ENCODE data around the gene CST9.

The CST9 gene, protein sequence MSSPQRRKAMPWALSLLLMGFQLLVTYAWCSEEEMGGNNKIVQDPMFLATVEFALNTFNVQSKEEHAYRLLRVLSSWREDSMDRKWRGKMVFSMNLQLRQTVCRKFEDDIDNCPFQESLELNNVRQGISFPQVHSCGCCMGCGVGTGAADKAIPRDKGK

GRCh38 chr20:23605867-23606651, at the start of gene CST9:
Gene CST9 (minus strand): TSS chr20:23605917. CDS start chr20:23605864, 53 bp downstream.
- DNase-seq = no peak

DNA sequence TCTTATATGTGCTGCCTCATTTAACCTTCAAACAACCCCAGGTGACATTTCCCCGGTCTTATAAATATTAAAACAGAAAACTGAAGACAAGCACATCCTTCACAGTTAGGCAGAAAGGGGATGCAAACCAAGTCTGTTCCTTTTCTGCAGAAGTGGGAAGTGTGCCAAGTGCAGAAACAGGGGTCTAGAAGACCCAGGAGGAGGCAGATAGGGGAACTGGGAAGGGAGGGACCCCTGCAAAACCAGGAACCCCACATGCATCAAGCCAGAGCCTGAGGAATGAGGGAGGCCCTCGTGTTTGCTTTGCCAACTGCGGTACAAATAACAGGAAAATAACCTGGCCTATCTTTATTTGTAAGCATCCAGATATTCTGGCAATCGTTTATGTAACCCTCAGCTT, 49.0 kb upstream of the CST9 start:
- no peak for DNase-seq

GRCh38 chr20:23654000-23654399, 48.3 kb upstream of the CST9 start:
- DNase-seq = no peak

- no peak for DNase-seq
Observed at GRCh38 chr20:23653400-23653938, 47.8 kb upstream of the CST9 start.

DNA sequence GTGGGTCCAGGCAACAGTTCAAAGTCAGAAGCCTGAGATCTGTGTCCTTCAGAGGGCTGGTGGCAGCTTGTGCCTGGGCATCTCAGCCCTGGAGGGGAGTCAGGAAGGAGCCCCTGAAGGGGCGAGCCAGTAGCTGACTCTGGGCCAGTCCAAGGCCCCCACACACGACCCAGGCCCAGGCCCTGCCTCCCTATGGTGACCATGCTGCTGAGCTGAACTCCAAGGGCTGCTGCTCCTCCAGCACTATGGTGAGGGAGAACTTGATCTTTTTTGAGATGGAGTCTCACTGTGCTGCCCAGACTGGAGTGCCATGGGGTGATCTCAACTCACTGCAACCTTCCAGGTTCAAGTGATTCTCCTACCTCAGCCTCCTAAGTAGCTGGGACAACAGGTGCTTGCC, 47.2 kb upstream of the CST9 start:
- DNase-seq = no peak

GRCh38 chr20:23652371-23652770, 46.7 kb upstream of the CST9 start:
- DNase-seq = no peak

GRCh38 chr20:23651117-23651516, 45.4 kb upstream of the CST9 start:
- DNase-seq = no peak

- no peak for DNase-seq
Observed at GRCh38 chr20:23649830-23650417, 44.2 kb upstream of the CST9 start.

DNA sequence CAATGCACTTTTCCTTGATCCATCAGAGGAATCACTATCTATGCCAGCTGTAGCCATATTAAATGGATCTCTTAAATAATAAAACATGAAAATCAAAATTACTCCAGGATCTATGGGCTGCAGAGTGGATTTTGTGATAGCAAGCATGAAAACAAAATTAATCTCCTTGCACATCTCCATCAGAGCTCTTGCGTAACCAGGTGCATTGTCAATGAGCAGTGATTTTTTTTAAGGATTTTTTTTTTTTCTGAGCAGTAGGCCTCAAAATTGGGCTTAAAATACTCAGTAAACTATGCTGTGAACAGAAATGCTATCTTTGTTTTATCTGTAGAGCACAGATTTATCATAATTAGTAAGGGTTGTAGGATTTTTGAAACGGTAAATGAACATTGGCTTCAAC, 43.5 kb upstream of the CST9 start:
- no peak for DNase-seq

GRCh38 chr20:23647346-23647745, 41.6 kb upstream of the CST9 start:
- no peak for DNase-seq

DNA sequence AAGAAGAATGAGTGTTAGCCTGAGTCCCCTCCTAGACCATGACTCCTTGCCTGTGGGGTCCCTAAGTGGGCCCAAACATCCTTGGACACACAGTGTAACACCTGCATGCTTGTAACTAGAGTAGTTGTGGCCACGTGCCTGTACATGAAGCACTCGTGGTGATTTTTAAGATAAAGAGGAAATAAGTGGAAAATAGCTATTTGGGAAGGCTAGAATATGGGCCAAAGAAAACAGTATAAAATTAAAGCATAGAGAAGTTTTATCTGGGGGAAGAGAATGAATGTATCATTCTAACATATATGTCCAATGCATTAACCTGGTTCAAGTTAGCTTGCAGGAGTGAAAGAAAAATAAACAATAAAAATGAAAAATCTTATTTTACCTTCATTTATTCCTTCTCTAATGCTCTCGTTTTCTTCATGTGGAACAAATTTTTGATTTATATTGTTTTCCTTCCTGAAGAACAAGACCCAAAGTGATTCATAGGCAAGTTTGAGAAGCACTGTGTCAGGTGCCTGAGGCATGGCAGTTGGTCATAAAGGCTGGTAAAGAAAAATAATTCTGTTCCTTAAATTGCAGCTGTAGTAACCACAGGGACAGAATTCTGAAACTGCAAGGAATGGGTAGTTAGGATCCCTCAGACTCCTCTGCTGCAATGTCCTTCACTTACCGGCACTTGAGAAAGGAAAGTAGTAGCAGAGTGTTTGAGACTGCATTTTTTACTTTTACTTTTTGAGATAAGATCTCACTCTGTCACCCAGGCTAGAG, 40.6 kb upstream of the CST9 start:
- DNase-seq = no peak

DNA sequence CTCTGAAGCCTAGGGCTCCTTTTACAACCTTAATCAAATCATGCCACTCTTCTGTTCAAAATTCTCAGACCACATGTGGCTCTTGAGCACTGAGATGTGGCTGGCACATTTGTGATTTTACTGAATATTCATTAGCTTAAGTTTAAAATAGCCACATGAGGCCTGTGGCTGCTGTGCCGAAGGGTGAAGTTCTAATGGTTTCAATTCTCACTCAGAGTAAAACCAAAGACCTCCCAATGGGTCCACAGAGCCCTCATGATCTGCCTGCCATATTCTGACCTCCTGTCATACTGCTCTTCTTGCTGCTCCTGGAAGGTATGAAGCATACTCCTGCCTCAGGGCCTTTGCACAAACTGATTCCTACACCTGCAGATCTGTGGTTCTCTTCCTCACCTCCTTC, 39.9 kb upstream of the CST9 start:
- DNase-seq = no peak

DNA sequence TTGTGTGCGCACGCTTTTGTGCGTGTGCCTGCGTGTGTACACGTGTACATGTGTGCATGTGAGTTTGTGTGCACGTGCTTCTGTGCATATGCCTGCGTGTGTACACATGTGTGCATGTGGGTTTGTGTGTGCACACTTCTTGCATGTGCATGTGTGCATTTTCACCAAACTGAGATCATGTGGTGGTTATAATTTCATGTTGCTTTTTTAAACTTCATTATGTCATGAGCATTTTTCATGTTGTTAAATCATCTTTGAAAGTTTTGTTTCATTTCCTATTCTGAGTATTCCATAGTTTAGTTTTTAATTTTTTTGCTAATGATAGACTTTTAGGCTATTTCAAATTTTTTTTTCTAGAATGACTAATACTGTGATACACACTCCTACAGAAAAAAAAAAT, 38.4 kb upstream of the CST9 start:
- no peak for DNase-seq

- no peak for DNase-seq
Observed at GRCh38 chr20:23643659-23644058, 37.9 kb upstream of the CST9 start.

DNA sequence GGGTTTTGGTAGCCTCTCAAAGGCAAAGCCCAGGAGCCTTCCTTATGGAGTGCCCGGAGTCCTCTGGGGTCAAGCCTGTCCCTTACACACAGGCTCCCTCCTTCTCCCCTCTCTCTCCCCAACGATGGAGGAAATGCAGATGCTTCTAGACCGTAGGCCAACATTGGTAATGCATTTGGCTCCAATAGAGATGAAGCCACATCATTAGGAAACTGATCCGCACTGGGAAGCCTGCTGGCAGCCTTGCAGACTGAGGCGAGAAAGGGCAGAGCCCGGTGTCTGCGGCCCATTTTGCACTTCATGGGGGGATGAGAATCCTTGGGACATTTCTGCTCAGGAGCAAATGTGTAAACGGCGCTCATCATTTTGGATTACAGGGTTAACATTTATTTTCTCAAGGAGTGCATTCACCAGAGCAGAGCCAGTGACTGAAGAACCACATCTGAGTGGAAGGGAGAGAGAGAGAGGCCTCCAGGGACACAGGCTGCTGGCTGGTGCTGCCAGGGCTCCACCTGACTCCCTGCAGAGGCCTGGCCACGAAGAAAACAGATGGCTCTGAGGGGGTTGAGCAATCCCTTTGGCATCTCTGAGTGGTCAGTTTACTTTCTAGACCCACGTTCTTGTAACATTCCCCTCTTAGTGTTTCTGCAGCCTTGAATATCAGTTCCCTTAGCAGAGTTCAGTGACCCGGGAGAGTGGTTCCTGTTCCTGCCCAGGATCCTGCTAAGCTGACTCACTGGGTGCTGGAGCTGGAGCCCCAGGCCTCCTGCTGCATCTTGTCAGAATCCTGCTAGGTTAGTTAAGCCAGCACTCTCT, 36.4 kb upstream of the CST9 start:
- DNase-seq = no peak

GRCh38 chr20:23640671-23641667, 35.3 kb upstream of the CST9 start:
- DNase-seq = no peak

DNA sequence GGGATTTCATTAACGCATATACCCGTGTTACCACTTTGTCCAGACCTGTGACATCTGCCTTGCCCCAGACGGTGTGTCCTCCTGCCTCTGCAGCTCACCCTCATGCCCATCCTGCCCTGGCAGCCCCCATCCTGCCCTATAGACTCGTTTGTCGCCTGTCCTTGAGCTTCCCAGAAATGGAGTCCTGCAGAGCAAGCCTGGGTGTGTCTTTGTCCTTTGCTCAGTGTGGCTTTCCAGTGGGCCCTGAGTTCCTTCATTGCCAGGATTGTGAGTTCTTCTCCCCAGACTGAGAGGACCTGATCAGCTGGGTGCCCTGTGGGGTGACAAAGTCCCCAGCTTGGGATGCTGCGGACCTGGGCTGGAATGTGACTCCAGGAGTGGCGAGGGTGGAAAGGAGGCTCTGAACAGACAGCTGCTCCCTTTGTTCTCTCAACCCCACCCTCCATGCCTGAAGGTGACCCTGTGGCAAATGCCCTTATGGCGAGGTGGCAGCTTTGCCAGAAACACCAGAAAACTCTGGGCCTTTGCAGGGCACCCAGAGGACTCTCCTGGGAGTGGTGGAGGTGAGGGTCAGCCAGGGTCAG, 34.4 kb upstream of the CST9 start:
- DNase-seq = no peak

- DNase-seq = no peak
Observed at GRCh38 chr20:23639490-23639958, 33.8 kb upstream of the CST9 start.

GRCh38 chr20:23638309-23638708, 32.6 kb upstream of the CST9 start:
- DNase-seq = no peak
